Gastroesophageal sphincter (tissue), 3 donors: ENCODE measurements around the gene SPIN1.

Source experiments
- EP300 ChIP-seq: sonication (generic); formaldehyde crosslinking; IDR thresholded peaks from one replicate; pipeline ENCODE4 v1.6.1; 2017; ENCODE audit warnings: antibody characterized with exemption, mild to moderate bottlenecking
- POLR2A ChIP-seq, 2 donors: fragments of 450-650 bp; IDR thresholded peaks; one replicate each; pipeline ENCODE4 v1.6.1; 2017; ENCODE audit warnings: antibody characterized with exemption in 2 of 2, mild to moderate bottlenecking in 2 of 2, moderate library complexity in 1 of 2
- POLR2AphosphoS5 ChIP-seq: sonication (generic); formaldehyde crosslinking; IDR thresholded peaks from one replicate; pipeline ENCODE4 v1.6.1; 2017; ENCODE audit warnings: antibody characterized with exemption
- TF ChIP-seq, protein P1 (sequence below), 4 experiments: fragments of 200-600 bp in 2 of 4; fragments of 450-650 bp in 2 of 4; sonication (generic) in 1 of 4; IDR thresholded peaks; one replicate each; pipeline ENCODE4 v1.5.1; 2017 to 2019; ENCODE audit warnings: antibody characterized with exemption in 4 of 4, mild to moderate bottlenecking in 2 of 4, moderate library complexity in 2 of 4

- TF ChIP-seq, protein P1, sequence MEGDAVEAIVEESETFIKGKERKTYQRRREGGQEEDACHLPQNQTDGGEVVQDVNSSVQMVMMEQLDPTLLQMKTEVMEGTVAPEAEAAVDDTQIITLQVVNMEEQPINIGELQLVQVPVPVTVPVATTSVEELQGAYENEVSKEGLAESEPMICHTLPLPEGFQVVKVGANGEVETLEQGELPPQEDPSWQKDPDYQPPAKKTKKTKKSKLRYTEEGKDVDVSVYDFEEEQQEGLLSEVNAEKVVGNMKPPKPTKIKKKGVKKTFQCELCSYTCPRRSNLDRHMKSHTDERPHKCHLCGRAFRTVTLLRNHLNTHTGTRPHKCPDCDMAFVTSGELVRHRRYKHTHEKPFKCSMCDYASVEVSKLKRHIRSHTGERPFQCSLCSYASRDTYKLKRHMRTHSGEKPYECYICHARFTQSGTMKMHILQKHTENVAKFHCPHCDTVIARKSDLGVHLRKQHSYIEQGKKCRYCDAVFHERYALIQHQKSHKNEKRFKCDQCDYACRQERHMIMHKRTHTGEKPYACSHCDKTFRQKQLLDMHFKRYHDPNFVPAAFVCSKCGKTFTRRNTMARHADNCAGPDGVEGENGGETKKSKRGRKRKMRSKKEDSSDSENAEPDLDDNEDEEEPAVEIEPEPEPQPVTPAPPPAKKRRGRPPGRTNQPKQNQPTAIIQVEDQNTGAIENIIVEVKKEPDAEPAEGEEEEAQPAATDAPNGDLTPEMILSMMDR (IDR thresholded peaks at IDR 0.05), result no peak
- TF ChIP-seq POLR2AphosphoS5 (no peak), POLR2A (IDR thresholded peaks at IDR 0.05) (no peak), EP300 (no peak)
Observed at GRCh38 chr9:88527618-88528017, 139.4 kb downstream of the SPIN1 start.
